H9 (cell line): ENCODE data around the gene PXYLP1. TPM values are rescaled to one million over a fixed set of nuclear protein-coding genes. Genes with fewer than 3 reads are reported as not detected.

ENCODE experiments used
- DNase-seq: peaks from one replicate; pipeline ENCODE4 v3.0.0-alpha.2; 2017
- H2AFZ ChIP-seq: one replicate; pipeline ENCODE4 v1.6.1; 2013; ENCODE audit warnings: mild to moderate bottlenecking, low read length, control low read depth, moderate library complexity
- H2AK5ac ChIP-seq: 2 replicates; pipeline ENCODE4 v1.6.1; 2013; ENCODE audit warnings: low read length, control low read depth, mixed read lengths; ENCODE audit not compliant: insufficient read length
- H2BK120ac ChIP-seq: one replicate; pipeline ENCODE4 v1.6.1; 2013; ENCODE audit warnings: low read depth, mild to moderate bottlenecking, low read length, control low read depth, inconsistent platforms; ENCODE audit not compliant: poor library complexity, severe bottlenecking
- H2BK12ac ChIP-seq: 2 replicates; pipeline ENCODE4 v1.6.1; 2013; ENCODE audit warnings: low read length, control low read depth, mixed read lengths, low read depth; ENCODE audit not compliant: insufficient read length
- H2BK15ac ChIP-seq: 2 replicates; pipeline ENCODE4 v1.6.1; 2013; ENCODE audit warnings: low read depth, low read length, control low read depth
- H2BK20ac ChIP-seq: one replicate; pipeline ENCODE4 v1.6.1; 2013; ENCODE audit warnings: low read depth, mild to moderate bottlenecking, low read length, control low read depth, inconsistent platforms; ENCODE audit not compliant: poor library complexity, severe bottlenecking
- H2BK5ac ChIP-seq: 2 replicates; pipeline ENCODE4 v1.6.1; 2013; ENCODE audit warnings: low read length, control low read depth, mixed read lengths; ENCODE audit not compliant: insufficient read length
- H3K14ac ChIP-seq: 2 replicates; pipeline ENCODE4 v1.6.1; 2013; ENCODE audit warnings: low read length, control low read depth; ENCODE audit not compliant: insufficient read depth
- H3K18ac ChIP-seq: 2 replicates; pipeline ENCODE4 v1.6.1; 2013; ENCODE audit warnings: low read depth, mild to moderate bottlenecking, mixed read lengths, low read length, control low read depth; ENCODE audit not compliant: insufficient read length
- H3K23ac ChIP-seq: 2 replicates; pipeline ENCODE4 v1.6.1; 2013; ENCODE audit warnings: low read length, control low read depth, mixed read lengths, low read depth; ENCODE audit not compliant: insufficient read length
- H3K23me2 ChIP-seq: 2 replicates; pipeline ENCODE4 v1.6.1; 2013; ENCODE audit warnings: low read depth, mild to moderate bottlenecking, mixed read lengths, low read length, control low read depth; ENCODE audit not compliant: insufficient read length, poor library complexity, severe bottlenecking
- H3K27ac ChIP-seq: 2 replicates; pipeline ENCODE4 v1.5.1; 2013; ENCODE audit warnings: low read length, control low read depth, mixed read lengths, low read depth; ENCODE audit not compliant: insufficient read length
- H3K27me3 ChIP-seq: 2 replicates; pipeline ENCODE4 v1.6.1; 2013; ENCODE audit warnings: low read length, control low read depth, inconsistent platforms; ENCODE audit not compliant: insufficient read depth
- H3K4ac ChIP-seq: 2 replicates; pipeline ENCODE4 v1.6.1; 2013; ENCODE audit warnings: low read depth, mild to moderate bottlenecking, control low read depth, inconsistent platforms, low read length, moderate library complexity
- H3K4me1 ChIP-seq: 2 replicates; pipeline ENCODE4 v1.6.1; 2013; ENCODE audit warnings: low read length, control low read depth, inconsistent platforms; ENCODE audit not compliant: insufficient read depth
- H3K4me2 ChIP-seq: 2 replicates; pipeline ENCODE4 v1.6.1; 2013; ENCODE audit warnings: low read length, control low read depth, mixed read lengths; ENCODE audit not compliant: insufficient read length, insufficient read depth
- H3K56ac ChIP-seq: 2 replicates; pipeline ENCODE4 v1.6.1; 2013; ENCODE audit warnings: low read depth, mild to moderate bottlenecking, mixed read lengths, low read length, control low read depth; ENCODE audit not compliant: insufficient read length
- H3K79me1 ChIP-seq: 2 replicates; pipeline ENCODE4 v1.6.1; 2013; ENCODE audit warnings: low read depth, mild to moderate bottlenecking, moderate library complexity, low read length, control low read depth, inconsistent platforms; ENCODE audit not compliant: insufficient read depth, poor library complexity, severe bottlenecking
- H3K79me2 ChIP-seq: 2 replicates; pipeline ENCODE4 v1.6.1; 2013; ENCODE audit warnings: low read length, control low read depth, inconsistent platforms; ENCODE audit not compliant: insufficient read depth
- H3K9ac ChIP-seq: 2 replicates; pipeline ENCODE4 v1.6.1; 2013; ENCODE audit warnings: low read length, control low read depth, mixed read lengths; ENCODE audit not compliant: insufficient read length; ENCODE audit errors: extremely low read depth
- H3K9me3 ChIP-seq: one replicate; pipeline ENCODE4 v1.6.1; 2013; ENCODE audit warnings: low read depth, low read length, inconsistent platforms; ENCODE audit not compliant: control insufficient read depth
- H3T11ph ChIP-seq: one replicate; pipeline ENCODE4 v1.6.1; 2013; ENCODE audit warnings: mild to moderate bottlenecking, low read length, control low read depth, inconsistent platforms
- H4K20me1 ChIP-seq: one replicate; pipeline ENCODE4 v1.6.1; 2013; ENCODE audit not compliant: control insufficient read depth, insufficient read length, insufficient read depth
- H4K5ac ChIP-seq: 2 replicates; pipeline ENCODE4 v1.6.1; 2013; ENCODE audit warnings: low read depth, mild to moderate bottlenecking, mixed read lengths, low read length, control low read depth; ENCODE audit not compliant: insufficient read length
- H4K8ac ChIP-seq: replicated peaks from 2 replicates; pipeline ENCODE4 v1.6.1; 2013; ENCODE audit warnings: low read length, control low read depth, mixed read lengths, low read depth; ENCODE audit not compliant: insufficient read length
- H4K91ac ChIP-seq: 2 replicates; pipeline ENCODE4 v1.6.1; 2013; ENCODE audit warnings: low read depth, mild to moderate bottlenecking, moderate library complexity, mixed read lengths, low read length, control low read depth; ENCODE audit not compliant: insufficient read length
- H3K27ac Mint-ChIP-seq, 3 experiments: 2 replicates in 2 of 3; 3 replicates in 1 of 3; pipeline ENCODE4 v1.8.0; 2020 to 2021; ENCODE audit warnings: mixed read lengths in 3 of 3, mild to moderate bottlenecking in 1 of 3, moderate library complexity in 1 of 3
- H3K27me3 Mint-ChIP-seq: 2 replicates; pipeline ENCODE4 v1.8.0; 2021; ENCODE audit warnings: low read depth, mild to moderate bottlenecking, moderate library complexity, mixed read lengths
- H3K36me3 Mint-ChIP-seq, 3 experiments: 2 replicates in 2 of 3; 3 replicates in 1 of 3; pipeline ENCODE4 v1.8.0; 2020 to 2021; ENCODE audit warnings: low read depth in 3 of 3, mixed read lengths in 3 of 3; ENCODE audit not compliant: insufficient read depth in 1 of 3
- H3K4me1 Mint-ChIP-seq, 2 experiments: 2 replicates each; pipeline ENCODE4 v1.8.0; 2020; ENCODE audit warnings: mixed read lengths in 2 of 2
- H3K4me3 Mint-ChIP-seq, 2 experiments: 2 replicates in 1 of 2; 3 replicates in 1 of 2; pipeline ENCODE4 v1.8.0; 2020 to 2021; ENCODE audit warnings: mild to moderate bottlenecking in 2 of 2, mixed read lengths in 2 of 2, moderate library complexity in 1 of 2
- H3K9me3 Mint-ChIP-seq, 2 experiments: 2 replicates in 1 of 2; 3 replicates in 1 of 2; pipeline ENCODE4 v1.8.0; 2020; ENCODE audit warnings: mild to moderate bottlenecking in 2 of 2, mixed read lengths in 2 of 2, moderate library complexity in 1 of 2
- CTCF ChIP-seq: fragments of 200-600 bp; sonication (generic); conservative IDR thresholded peaks from 3 replicates; pipeline ENCODE4 v1.8.0; 2021; ENCODE audit warnings: antibody characterized with exemption, mild to moderate bottlenecking
- WGBS: extraction: QIAGEN DNeasy Blood & Tissue Kit; methylation state at CpG from one replicate; pipeline ENCODE4 v1.1.7; 2013; ENCODE audit warnings: missing lambda C conversion rate, low lambda C conversion rate, mixed read lengths; ENCODE audit not compliant: insufficient read length; ENCODE audit errors: extremely low coverage; 5-methylcytosine and 5-hydroxymethylcytosine counted together
- total RNA-seq: library from RNA; stranded (reverse); gene quantifications from 2 replicates; pipeline ENCODE4 v1.2.1, GENCODE V29; 2021

Gene PXYLP1
- total RNA-seq, 1 experiment from 2014 or later = 17.9 TPM

- no peak overlapping the region for H4K91ac ChIP-seq
- Mint-ChIP-seq H3K9me3 (no peaks in the 10 kb centered on the region), H3K27me3 (no peaks in the 10 kb centered on the region; the same call in 1 of the 2 replicates), H3K27ac (no peak overlapping the region), H3K4me3 (no peak overlapping the region), H3K36me3 (peaks cover 4 to 5% (median 4%) of the 10 kb centered on the region in 3 experiments; a peak in 5 of 7 replicates), H3K4me1 (no peaks in the 10 kb centered on the region; a peak in 1 of 4 replicates)
- no peaks in the 10 kb centered on the region for H4K20me1 ChIP-seq
- no peak overlapping the region for H3K9ac ChIP-seq
- H2BK120ac ChIP-seq = no peak overlapping the region
- no peak overlapping the region for H3K27ac ChIP-seq
- no peak for TF ChIP-seq CTCF
- H3K18ac ChIP-seq = no peak overlapping the region
- H2BK15ac ChIP-seq = no peak overlapping the region
- no peak overlapping the region for H3K4ac ChIP-seq
- H2BK5ac ChIP-seq = no peak overlapping the region
- H3K23me2 ChIP-seq = no peaks in the 10 kb centered on the region
- no peaks in the 10 kb centered on the region; the same call in 1 of the 2 replicates for H3K4me1 ChIP-seq
- H3K4me2 ChIP-seq = no peak overlapping the region
- H4K5ac ChIP-seq = no peak overlapping the region
- H3T11ph ChIP-seq = no peak overlapping the region
- no peak for DNase-seq
- no peak overlapping the region for H2BK12ac ChIP-seq
- no peak overlapping the region for H4K8ac ChIP-seq
- H3K79me2 ChIP-seq = no peaks in the 10 kb centered on the region
- H3K27me3 ChIP-seq = no peaks in the 10 kb centered on the region
- no peak overlapping the region for H3K56ac ChIP-seq
- no peak overlapping the region for H2BK20ac ChIP-seq
- no peak overlapping the region for H3K23ac ChIP-seq
- no peaks in the 10 kb centered on the region for H3K79me1 ChIP-seq
- H2AK5ac ChIP-seq = no peak overlapping the region
- H2AFZ ChIP-seq = no peak overlapping the region
- H3K9me3 ChIP-seq = no peaks in the 10 kb centered on the region
- no CpG with 5 or more reads among the region's 8 CpGs for WGBS
- no peak overlapping the region for H3K14ac ChIP-seq
Observed at GRCh38 chr3:141272906-141273662, 41.5 kb downstream of the PXYLP1 start.
